Skin epidermis (tissue), 12 donors: ENCODE data around the gene TRMT10A.
"Not testable (repeated sequence)": the region's sequence is repeated elsewhere in the genome, so short reads cannot be mapped to it uniquely, and the experiment has no call there.

Source experiments
- H3K27ac ChIP-seq, 21 experiments: fragments of 200-600 bp; sonication (generic) in 11 of 21; one replicate each; pipeline ENCODE4 v1.5.0; 2020; ENCODE audit warnings: mild to moderate bottlenecking in 3 of 21, inconsistent platforms in 2 of 21, moderate library complexity in 2 of 21
- H3K4me3 ChIP-seq, 7 experiments: fragments of 200-600 bp; sonication (generic) in 2 of 7; one replicate each; pipeline ENCODE4 v1.5.0; 2020; ENCODE audit warnings: inconsistent platforms in 2 of 7, mild to moderate bottlenecking in 2 of 7, moderate library complexity in 1 of 7

The TRMT10A gene

GRCh38 chr4:99571883-99572282, 8.0 kb upstream of the TRMT10A start:
- H3K27ac ChIP-seq = no peak overlapping the region
- H3K4me3 ChIP-seq = no peak overlapping the region

- no peak overlapping the region for H3K27ac ChIP-seq
- H3K4me3 ChIP-seq = no peak overlapping the region
Measured at GRCh38 chr4:99564921-99565320, 1.1 kb upstream of the TRMT10A start.

- Histone ChIP-seq H3K4me3 (no peak overlapping the region), H3K27ac (no peak overlapping the region)
Measured at GRCh38 chr4:99552872-99553271, 11.0 kb downstream of the TRMT10A start.

- no peak overlapping the region for H3K4me3 ChIP-seq
- no peak overlapping the region for H3K27ac ChIP-seq
Measured at GRCh38 chr4:99540277-99540939, 23.4 kb downstream of the TRMT10A start.

- no peak overlapping the region for H3K4me3 ChIP-seq
- no peak overlapping the region for H3K27ac ChIP-seq
Measured at GRCh38 chr4:99537674-99538073, 26.2 kb downstream of the TRMT10A start.

GRCh38 chr4:99536848-99537247, 27.0 kb downstream of the TRMT10A start:
- no peak overlapping the region for H3K27ac ChIP-seq
- no peak overlapping the region for H3K4me3 ChIP-seq

- Histone ChIP-seq H3K4me3 (no peak overlapping the region), H3K27ac (no peak overlapping the region)
Measured at GRCh38 chr4:99536271-99536670, 27.6 kb downstream of the TRMT10A start.

GRCh38 chr4:99534699-99535098, 29.1 kb downstream of the TRMT10A start:
- not testable (repeated sequence) for H3K4me3 ChIP-seq, H3K27ac ChIP-seq

- Histone ChIP-seq H3K4me3 (no peak overlapping the region), H3K27ac (no peak overlapping the region)
Measured at GRCh38 chr4:99529956-99530355, 33.9 kb downstream of the TRMT10A start.

GRCh38 chr4:99529228-99529627, 34.6 kb downstream of the TRMT10A start:
- Histone ChIP-seq H3K4me3 (no peak overlapping the region), H3K27ac (no peak overlapping the region)

- H3K4me3 ChIP-seq = no peak overlapping the region
Measured at GRCh38 chr4:99518601-99519295, 45.1 kb downstream of the TRMT10A start.

GRCh38 chr4:99510721-99511120, 53.1 kb downstream of the TRMT10A start, which contains the start of gene C4orf17:
Gene C4orf17, plus strand, starts transcription at chr4:99511021. Its CDS starts 2,061 bp downstream, at chr4:99513082.
- no peak within 1 kb of the TSS for H3K4me3 ChIP-seq
- H3K27ac ChIP-seq = no peak within 1 kb of the TSS

More at GRCh38 chr4:99518601-99519295, 45.1 kb downstream of the TRMT10A start:
- H3K27ac ChIP-seq = no peak overlapping the region

- Histone ChIP-seq H3K4me3 (no peak overlapping the region), H3K27ac (no peak overlapping the region)
Measured at GRCh38 chr4:99507762-99508161, 56.1 kb downstream of the TRMT10A start.

GRCh38 chr4:99507349-99507748, 56.5 kb downstream of the TRMT10A start:
- H3K4me3 ChIP-seq = no peak overlapping the region

GRCh38 chr4:99506781-99507180, 57.1 kb downstream of the TRMT10A start:
- no peak overlapping the region for H3K27ac ChIP-seq
- no peak overlapping the region for H3K4me3 ChIP-seq

More at GRCh38 chr4:99507349-99507748, 56.5 kb downstream of the TRMT10A start:
- H3K27ac ChIP-seq = no peak overlapping the region

- Histone ChIP-seq H3K4me3 (no peak overlapping the region), H3K27ac (no peak overlapping the region)
Measured at GRCh38 chr4:99504804-99505502, 58.9 kb downstream of the TRMT10A start.
